ENCODE data around the gene DESI1.
"Not testable (repeated sequence)": the region's sequence is repeated elsewhere in the genome, so short reads cannot be mapped to it uniquely, and the experiment has no call there.

DESI1 gene

GRCh38 chr22:41620589-41621098 lies at the start of gene DESI1:
Gene DESI1, minus strand, starts transcription at chr22:41621043. Its CDS starts 204 bp downstream, at chr22:41620839.
- no peak for DNase-seq

DNA sequence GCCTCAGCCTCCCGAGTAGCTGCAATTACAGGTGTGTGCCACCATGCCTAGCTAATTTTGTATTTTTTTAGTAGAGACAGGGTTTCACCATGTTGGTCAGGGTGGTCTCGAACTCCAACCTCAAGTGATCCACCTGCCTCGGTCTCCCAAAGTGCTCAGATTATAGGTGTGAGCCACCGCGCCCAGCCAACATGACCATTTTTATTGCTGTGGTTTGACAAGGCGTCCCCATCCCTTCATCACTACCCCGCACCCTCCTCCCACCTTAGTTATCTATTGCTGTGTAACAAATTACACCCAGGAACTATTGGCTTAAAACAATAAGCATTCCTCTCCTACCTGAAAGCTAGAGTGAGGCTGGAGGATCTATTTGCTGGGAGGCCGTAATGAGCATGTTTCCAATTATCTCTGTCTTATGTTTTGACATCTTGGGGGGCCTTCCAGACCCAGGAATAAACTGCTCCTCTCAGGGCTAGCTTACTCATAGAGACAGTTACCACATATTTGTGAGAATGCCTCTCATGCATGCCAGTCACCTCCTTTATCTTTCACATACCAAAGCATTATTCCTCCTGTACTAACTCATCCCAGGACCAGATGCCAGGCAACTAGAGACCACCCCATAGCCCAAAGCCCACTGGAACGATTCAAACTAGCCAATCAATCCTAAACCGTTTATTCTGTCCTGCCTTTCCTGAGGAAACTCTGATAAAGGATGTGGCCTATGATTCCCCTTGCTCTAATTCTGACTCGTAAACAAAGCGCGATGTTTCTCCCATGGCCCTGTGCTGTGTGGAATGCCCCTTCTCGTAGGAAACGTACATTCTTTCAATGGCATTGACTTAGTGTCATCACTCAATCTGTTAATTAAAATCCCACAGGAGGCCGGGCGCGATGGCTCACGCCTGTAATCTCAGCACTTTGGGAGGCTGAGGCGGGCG lies 48.4 kb upstream of the DESI1 start:
- no peak for DNase-seq

- no peak for DNase-seq
Observed at GRCh38 chr22:41664951-41665350, 44.1 kb upstream of the DESI1 start.

DNA sequence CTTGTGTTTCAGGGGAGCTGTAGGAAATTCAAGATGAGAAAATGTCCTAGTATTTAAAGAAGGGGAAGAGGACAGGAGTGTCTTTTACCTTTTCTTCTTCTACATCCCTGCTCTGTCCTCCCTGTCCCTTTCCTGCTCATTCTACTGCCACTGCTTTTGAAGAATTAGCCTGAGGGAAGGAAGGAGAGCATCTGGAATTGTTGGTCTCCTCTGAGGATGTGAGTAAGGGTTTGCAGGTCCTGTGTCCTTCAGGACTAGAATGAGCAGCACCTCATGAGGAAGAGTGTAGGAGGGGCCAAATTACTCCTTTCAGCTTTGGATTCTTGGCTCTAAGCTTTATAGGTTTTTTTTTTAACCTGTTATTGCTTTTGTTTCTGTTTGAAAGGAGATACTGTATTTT lies 43.6 kb upstream of the DESI1 start:
- no peak for DNase-seq

DNA sequence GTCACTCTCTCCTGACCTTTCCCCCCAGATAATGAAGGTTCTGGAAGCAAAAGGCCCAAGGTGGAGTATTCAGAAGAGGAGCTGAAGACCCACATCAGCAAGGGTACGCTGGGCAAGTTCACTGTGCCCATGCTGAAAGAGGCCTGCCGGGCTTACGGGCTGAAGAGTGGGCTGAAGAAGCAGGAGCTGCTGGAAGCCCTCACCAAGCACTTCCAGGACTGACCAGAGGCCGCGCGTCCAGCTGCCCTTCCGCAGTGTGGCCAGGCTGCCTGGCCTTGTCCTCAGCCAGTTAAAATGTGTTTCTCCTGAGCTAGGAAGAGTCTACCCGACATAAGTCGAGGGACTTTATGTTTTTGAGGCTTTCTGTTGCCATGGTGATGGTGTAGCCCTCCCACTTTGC lies 42.8 kb upstream of the DESI1 start:
- DNase-seq = not testable (repeated sequence)

GRCh38 chr22:41661713-41662112 lies 40.9 kb upstream of the DESI1 start:
- DNase-seq = no peak

- no peak for DNase-seq
Observed at GRCh38 chr22:41661088-41661487, 40.2 kb upstream of the DESI1 start.

- DNase-seq = no peak
Observed at GRCh38 chr22:41660416-41660815, 39.6 kb upstream of the DESI1 start.

GRCh38 chr22:41659941-41660340 lies 39.1 kb upstream of the DESI1 start:
- no peak for DNase-seq

GRCh38 chr22:41658869-41659268 lies 38.0 kb upstream of the DESI1 start:
- DNase-seq = no peak

- DNase-seq = no peak
Observed at GRCh38 chr22:41657709-41658108, 36.9 kb upstream of the DESI1 start.

- no peak for DNase-seq
Observed at GRCh38 chr22:41656556-41656955, 35.7 kb upstream of the DESI1 start.

DNA sequence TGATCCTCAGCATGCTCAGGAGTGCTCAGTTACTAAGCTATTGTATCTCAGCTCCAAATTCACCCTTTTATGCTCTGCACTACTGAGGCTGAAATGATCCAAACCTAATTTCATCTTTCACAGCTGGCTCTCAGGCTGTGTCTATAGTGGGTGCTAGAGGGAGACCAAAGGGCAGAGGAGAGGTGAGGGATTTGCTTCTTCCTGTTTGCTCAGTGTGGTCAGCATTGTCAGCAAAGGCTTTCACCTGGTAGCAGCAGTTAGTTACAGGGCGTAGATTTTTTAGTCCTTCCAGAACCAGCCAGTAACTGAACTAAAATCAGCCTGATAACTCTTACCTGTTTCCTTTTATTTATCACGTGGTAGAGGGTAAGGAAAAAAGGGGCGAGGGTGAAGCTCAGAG lies 33.5 kb upstream of the DESI1 start:
- no peak for DNase-seq

- DNase-seq = no peak
Observed at GRCh38 chr22:41650821-41651220, 30.0 kb upstream of the DESI1 start.

GRCh38 chr22:41650229-41650628 lies 29.4 kb upstream of the DESI1 start:
- no peak for DNase-seq

DNA sequence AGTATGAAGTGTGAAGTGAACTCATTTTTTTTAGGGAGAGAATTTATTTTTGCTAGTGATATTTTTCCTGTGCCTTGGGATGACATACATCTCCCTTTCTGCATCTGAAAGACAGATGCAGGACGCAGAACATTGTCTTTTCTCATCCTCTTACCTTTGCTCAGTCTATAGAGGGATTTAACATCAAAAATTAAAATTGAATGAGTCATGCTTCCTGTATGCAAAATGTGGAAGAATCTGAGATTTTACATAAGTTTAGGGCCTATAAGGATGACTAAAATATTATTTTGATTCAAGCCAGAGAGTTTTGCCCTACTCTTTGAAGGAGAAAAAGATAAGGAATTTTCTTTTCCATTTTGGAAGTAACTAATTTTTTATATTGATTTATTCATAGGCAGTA lies 27.6 kb upstream of the DESI1 start:
- DNase-seq = no peak

DNA sequence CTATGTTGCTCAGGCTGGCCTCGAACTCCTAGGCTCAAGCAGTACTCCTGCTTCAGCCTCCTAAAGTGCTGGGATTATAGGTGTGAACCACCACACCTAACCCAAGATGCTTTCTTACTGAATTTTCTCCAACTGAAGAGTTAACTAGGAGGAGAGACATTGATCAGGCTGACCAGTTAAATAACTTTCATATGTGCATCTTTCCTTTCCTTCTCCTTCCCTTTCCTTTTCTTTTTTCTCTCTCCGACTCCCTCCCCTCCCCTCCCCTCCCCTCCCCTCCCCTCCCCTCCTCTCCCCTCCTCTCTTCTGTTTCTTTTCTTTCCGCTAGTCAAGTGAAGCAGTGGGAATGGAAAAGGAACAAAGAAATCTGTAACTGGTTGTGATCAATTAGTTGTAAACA lies 26.9 kb upstream of the DESI1 start:
- DNase-seq = no peak

GRCh38 chr22:41642331-41643110 lies 21.7 kb upstream of the DESI1 start:
- DNase-seq = no peak

DNA sequence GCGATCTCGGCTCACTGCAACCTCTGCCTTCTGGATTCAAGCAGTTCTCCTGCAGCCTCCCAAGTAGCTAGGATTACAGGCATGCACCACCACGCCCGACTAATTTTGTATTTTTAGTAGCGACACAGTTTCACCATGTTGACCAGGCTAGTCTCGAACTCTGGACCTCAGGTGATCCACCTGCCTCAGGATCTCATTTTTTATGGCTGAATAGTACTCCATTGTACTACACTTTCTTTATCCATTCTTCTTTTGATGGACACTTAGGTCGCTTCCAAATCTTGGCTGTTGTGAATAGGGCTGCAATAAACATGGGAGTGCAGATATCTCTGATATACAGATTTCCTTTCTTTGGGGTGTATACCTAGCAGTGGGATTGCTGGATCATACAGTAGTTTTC lies 21.0 kb upstream of the DESI1 start:
- no peak for DNase-seq

DNA sequence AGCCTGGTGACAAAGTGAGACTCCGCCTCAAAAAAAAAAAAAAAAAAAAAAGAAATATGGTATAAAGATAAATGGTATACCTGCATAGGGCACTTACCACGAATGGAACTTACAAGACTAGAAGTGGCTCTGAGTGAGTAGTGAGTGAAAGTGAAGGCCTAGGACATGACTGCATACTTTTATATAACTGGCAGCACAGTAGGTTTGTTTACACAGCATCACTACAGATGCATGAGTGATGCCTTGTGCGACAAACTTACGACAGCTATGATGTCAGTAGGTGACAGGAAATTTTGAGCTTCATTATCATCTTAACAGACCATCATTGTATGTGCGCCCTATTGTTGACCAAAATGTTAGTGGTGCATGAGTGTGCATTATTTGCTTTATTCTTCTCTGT lies 17.9 kb upstream of the DESI1 start:
- no peak for DNase-seq

DNA sequence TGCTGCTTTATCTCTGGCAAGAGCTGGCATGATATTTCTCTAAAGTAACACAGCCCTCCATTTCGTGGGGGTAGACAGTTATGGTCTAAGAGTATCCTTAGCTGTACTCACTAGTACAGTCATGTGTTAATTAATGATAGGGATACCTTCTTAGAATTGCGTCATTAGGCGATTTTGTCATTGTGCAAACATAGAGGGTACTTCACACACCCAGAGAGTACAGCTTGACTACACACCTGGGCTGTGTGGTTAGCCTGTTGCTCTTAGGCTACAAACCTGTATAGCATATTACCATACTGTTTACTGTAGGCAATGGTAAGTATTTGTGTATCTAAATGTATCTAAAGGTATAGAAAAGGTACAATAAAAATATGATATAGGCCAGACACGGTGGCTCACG lies 17.3 kb upstream of the DESI1 start:
- DNase-seq = no peak

- DNase-seq = not testable (repeated sequence)
Observed at GRCh38 chr22:41637623-41638022, 16.8 kb upstream of the DESI1 start.

- DNase-seq = no peak
Observed at GRCh38 chr22:41636467-41636866, 15.6 kb upstream of the DESI1 start.

DNA sequence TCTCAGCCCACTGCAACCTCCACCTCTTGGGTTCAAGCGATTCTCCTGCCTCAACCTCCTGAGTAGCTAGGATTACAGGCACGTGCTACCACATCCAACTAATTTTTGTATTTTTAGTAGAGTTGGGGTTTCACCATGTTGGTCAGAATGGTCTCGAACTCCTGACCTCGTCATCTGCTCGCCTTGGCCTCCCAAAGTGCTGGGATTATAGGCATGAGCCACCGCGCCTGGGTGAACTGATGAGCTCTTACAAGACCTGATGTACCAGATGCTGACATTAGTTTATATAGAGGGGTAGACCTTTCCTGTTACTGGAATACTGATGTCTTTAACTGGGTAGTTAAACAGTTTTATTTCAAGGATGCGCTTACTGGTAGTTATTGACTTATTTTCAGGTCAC lies 13.8 kb upstream of the DESI1 start:
- DNase-seq = not testable (repeated sequence)
